Stimulated activated CD8-positive, alpha-beta memory T cell treated with anti-CD3 and anti-CD28 coated beads, Interleukin-15, amount 100 ng/mL, for 4 hours (primary cell): ENCODE measurements around the gene ZEB1.

Source experiments
- DNase-seq, 2 donors: peaks; one replicate each; pipeline ENCODE4 v3.0.0-alpha.2; 2020; ENCODE audit warnings: low read depth in 2 of 2

ZEB1 gene

GRCh38 chr10:31318854-31319601 lies at the start of gene ZEB1:
ZEB1 (plus strand) TSS chr10:31319216; CDS start chr10:31319235, 19 bp downstream.
- peak; percentile 73 to 89 for DNase-seq

GRCh38 chr10:31270954-31271353 lies 48.1 kb upstream of the ZEB1 start:
- no peak for DNase-seq

GRCh38 chr10:31272841-31273240 lies 46.2 kb upstream of the ZEB1 start:
- DNase-seq: no peak

- DNase-seq: no peak
Observed at GRCh38 chr10:31273789-31274188, 45.2 kb upstream of the ZEB1 start.

- no peak for DNase-seq
Observed at GRCh38 chr10:31274310-31274709, 44.7 kb upstream of the ZEB1 start.

- DNase-seq: no peak
Observed at GRCh38 chr10:31278279-31278941, 40.6 kb upstream of the ZEB1 start.

GRCh38 chr10:31280972-31281371 lies 38.0 kb upstream of the ZEB1 start:
- DNase-seq: no peak

GRCh38 chr10:31288001-31288400 lies 31.0 kb upstream of the ZEB1 start:
- no peak for DNase-seq

- DNase-seq: no peak
Observed at GRCh38 chr10:31288962-31289361, 30.1 kb upstream of the ZEB1 start.

GRCh38 chr10:31290386-31290785 lies 28.6 kb upstream of the ZEB1 start:
- no peak for DNase-seq

GRCh38 chr10:31291123-31291522 lies 27.9 kb upstream of the ZEB1 start:
- no peak for DNase-seq

GRCh38 chr10:31294558-31294957 lies 24.5 kb upstream of the ZEB1 start:
- no peak for DNase-seq

- no peak for DNase-seq
Observed at GRCh38 chr10:31296754-31297153, 22.3 kb upstream of the ZEB1 start.

- no peak for DNase-seq
Observed at GRCh38 chr10:31299119-31299518, 19.9 kb upstream of the ZEB1 start.

GRCh38 chr10:31303212-31303611 lies 15.8 kb upstream of the ZEB1 start:
- no peak for DNase-seq

- no peak for DNase-seq
Observed at GRCh38 chr10:31304291-31304970, 14.6 kb upstream of the ZEB1 start.

- DNase-seq: no peak
Observed at GRCh38 chr10:31313396-31313795, 5.6 kb upstream of the ZEB1 start.

GRCh38 chr10:31314256-31315150 lies 4.5 kb upstream of the ZEB1 start:
- no peak for DNase-seq

GRCh38 chr10:31315453-31315852 lies 3.6 kb upstream of the ZEB1 start:
- no peak for DNase-seq

GRCh38 chr10:31317171-31317570 lies 1.8 kb upstream of the ZEB1 start:
- DNase-seq: no peak

GRCh38 chr10:31317652-31318381 lies 1.2 kb upstream of the ZEB1 start:
- peak in 1 of 2 donors; percentile 58 for DNase-seq
